ENCODE measurements around the gene RBPJ.
"Not testable (repeated sequence)": the region's sequence is repeated elsewhere in the genome, so short reads cannot be mapped to it uniquely, and the experiment has no call there.

RBPJ gene

DNA sequence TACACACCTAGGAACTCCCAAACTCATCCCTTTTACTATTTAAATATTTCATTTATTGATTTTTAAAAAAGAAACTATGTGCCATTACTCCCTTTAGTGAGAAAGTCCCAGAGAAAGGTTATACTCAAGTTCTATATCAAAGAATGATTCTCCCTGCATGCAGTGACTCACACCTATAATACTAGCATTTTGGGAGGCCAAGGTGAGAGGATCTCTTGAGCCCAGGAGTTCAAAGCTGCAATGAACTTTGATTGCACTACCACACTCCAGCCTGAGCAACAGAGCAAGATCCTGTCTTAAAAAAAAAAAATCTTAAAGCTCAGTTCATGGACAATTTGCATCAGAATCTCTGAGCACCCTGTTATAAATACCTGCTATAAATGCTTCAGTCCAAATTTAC is 9.2 kb upstream of the RBPJ start:
- Histone ChIP-seq H3K4me1 (ENCODE audit: insufficient read depth, low read length) (no peaks in the 10 kb centered on the region), H3K4me3 (ENCODE audit: low read length) (no peak overlapping the region), H2AFZ (ENCODE audit: low read depth, low read length) (no peak overlapping the region), H3K27me3 (ENCODE audit: insufficient read depth, low read length) (no peaks in the 10 kb centered on the region), H3K36me3 (ENCODE audit: insufficient read depth, low read length) (no peaks in the 10 kb centered on the region), H3K9me3 (ENCODE audit: low read length) (no peaks in the 10 kb centered on the region)

DNA sequence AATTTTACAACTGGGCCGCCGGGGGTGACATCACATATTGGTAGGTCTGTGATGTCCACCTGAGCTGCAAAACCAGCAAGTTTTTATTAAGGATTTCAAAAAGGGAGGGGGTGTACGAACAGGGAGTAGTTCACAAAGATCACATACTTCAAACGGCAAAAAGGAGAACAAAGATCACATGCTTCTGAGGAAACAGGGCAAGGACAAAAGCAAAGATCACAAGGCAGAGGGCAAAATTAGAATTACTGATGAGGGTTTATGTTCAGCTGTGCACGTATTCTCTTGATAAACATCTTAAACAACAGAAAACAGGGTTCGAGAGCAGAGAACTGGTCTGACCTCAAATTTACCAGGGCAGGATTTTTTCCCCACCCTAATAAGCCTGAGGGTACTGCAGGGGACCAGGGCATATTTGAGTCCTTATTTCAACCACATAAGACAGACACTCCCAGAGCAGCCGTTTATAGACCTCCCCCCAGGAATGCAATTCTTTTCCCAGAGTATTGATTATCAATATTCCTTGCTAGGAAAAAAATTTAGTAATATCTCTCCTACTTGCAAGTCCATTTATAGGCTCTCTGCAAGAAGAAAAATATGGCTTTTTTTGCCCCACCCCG is 5.4 kb upstream of the RBPJ start:
- H3K4me3 ChIP-seq (ENCODE audit: low read length); H2AFZ ChIP-seq (ENCODE audit: low read depth, low read length); H3K36me3 ChIP-seq (ENCODE audit: insufficient read depth, low read length); H3K4me1 ChIP-seq (ENCODE audit: insufficient read depth, low read length); H3K27me3 ChIP-seq (ENCODE audit: insufficient read depth, low read length); H3K9me3 ChIP-seq (ENCODE audit: low read length): not testable (repeated sequence)

DNA sequence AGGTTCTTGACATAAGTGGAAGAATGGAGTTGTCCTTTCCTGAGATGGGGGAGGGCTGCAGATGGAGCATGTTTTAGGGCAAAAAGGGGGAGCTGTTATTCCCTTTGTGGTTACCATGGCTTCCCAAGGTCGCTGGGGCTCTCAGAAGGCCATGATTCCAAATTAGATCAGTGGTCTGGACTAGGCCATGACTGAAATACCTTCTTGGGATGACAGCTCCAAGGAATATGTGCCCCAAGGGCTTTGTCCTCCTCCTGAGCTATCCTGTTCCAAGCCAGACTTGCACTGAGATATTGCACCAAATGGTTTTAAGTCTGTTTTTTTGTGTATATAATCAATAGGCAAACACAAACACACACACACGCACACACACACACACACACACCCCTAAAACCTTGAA is 3.0 kb upstream of the RBPJ start:
- Histone ChIP-seq H3K4me1 (ENCODE audit: insufficient read depth, low read length) (peaks cover 9% of the 10 kb centered on the region), H3K9me3 (ENCODE audit: low read length) (no peaks in the 10 kb centered on the region), H3K4me3 (ENCODE audit: low read length) (no peak overlapping the region), H3K27me3 (ENCODE audit: insufficient read depth, low read length) (no peaks in the 10 kb centered on the region), H2AFZ (ENCODE audit: low read depth, low read length) (no peak overlapping the region), H3K36me3 (ENCODE audit: insufficient read depth, low read length) (no peaks in the 10 kb centered on the region)

DNA sequence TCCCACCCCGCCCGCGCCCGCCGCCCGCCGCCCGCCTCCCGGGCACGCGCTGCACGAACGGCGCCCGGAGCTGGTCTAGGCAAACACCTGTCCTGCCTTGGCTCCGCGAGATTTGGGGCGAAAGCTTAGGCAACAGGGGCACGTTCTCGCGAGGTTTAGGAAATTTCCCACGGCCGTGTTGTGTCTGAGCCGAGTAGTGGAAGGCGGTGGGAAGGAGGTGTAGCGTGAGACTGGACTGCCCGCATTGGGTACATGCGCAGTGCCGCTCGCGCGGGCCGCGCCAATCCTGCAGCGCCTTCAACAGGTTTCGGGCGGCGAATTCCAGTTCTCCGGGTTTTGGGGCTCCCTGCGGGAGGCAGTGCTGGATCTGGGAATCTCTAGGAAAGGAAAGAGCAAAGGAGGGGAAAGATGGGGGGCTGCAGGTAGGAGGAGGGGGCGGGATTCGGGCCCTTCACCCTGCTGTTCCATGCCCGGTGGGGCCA is 1.3 kb upstream of the RBPJ start:
- Histone ChIP-seq H3K9me3 (ENCODE audit: low read length) (no peaks in the 10 kb centered on the region), H3K4me3 (ENCODE audit: low read length) (peak overlapping the region; percentile 96), H3K4me1 (ENCODE audit: insufficient read depth, low read length) (peaks cover 22% of the 10 kb centered on the region), H3K27me3 (ENCODE audit: insufficient read depth, low read length) (no peaks in the 10 kb centered on the region), H2AFZ (ENCODE audit: low read depth, low read length) (peak overlapping the region; percentile 49), H3K36me3 (ENCODE audit: insufficient read depth, low read length) (no peaks in the 10 kb centered on the region)

DNA sequence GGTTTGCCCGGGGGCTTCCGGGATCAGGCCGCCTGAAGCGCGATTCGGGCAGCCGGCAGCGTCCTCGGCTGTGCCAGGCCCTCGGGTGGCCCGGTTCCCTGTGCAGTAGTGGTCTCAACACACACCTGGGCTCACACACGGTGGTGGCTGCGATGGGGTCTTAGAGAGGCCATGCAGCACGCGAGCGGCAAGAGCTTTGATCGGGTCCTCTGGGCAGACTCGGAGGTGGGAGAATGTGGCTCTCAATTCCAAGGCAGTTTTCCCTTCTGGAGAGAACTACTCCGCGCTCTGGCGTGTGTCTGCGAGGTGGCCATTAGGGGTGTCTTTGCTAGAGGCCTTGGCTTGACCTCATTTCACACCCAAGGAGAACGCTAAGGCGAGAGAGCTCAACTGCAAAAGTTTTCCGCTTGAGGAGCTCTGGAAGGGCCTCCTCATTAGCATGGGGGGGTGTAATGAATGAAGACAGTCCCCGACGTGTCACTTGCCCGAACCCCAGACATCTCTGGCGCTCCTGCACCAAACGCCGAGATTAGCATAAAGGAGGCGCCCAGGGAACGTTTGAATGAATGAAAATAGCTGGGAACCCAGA is 771 bp upstream of the RBPJ start:
- H3K4me3 ChIP-seq (ENCODE audit: low read length), result peak overlapping the region; percentile 96
- H3K36me3 ChIP-seq (ENCODE audit: insufficient read depth, low read length), result no peaks in the 10 kb centered on the region
- H3K27me3 ChIP-seq (ENCODE audit: insufficient read depth, low read length), result no peaks in the 10 kb centered on the region
- no peaks in the 10 kb centered on the region for H3K9me3 ChIP-seq (ENCODE audit: low read length)
- H3K4me1 ChIP-seq (ENCODE audit: insufficient read depth, low read length), result peaks cover 22% of the 10 kb centered on the region
- peak overlapping the region; percentile 49 for H2AFZ ChIP-seq (ENCODE audit: low read depth, low read length)

DNA sequence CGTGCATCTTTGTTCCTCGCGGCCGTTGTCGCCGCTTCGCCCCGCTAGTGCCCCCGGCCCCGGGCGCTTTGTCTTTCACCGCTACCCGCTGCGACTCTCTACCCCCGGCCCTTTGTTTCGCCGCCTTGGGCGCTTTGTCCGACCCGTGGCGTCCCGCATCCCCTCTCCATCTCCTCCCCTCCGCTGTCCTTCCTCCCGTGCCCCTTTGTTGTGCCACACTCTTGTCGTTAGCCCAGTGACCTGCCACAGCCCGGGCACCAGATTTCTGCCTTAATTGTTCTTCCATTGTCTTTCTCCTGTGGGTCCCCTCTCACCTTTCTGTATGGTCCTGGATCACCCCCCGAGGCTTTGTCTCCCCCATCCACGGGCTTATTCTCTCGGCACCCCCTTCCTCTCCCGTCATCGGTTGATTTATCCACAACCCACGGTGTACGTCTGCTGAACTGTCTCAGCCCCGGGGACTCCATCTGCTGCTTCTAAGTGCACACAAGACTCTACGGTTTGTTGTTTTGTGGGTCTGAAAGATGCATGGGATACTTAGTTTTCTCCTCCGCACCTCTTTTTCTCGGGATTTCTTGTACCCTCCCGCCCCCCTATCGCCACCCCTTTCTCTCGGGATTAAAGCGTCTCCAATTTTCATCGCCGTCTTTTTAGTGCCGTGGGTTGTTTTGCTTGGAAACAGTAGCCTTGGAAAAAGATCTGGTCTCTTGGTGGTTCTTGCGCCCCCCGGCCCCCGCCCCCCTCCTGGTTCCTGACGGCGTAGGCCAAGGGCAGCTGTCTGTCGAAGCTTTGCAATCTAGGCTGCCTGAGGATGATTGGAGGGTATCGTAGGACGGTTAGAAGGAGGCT is 783 bp downstream of the RBPJ start:
- Histone ChIP-seq H3K36me3 (ENCODE audit: insufficient read depth, low read length) (no peaks in the 10 kb centered on the region), H3K4me3 (ENCODE audit: low read length) (peak overlapping the region; percentile 96), H3K9me3 (ENCODE audit: low read length) (no peaks in the 10 kb centered on the region), H2AFZ (ENCODE audit: low read depth, low read length) (peak overlapping the region; percentile 17), H3K27me3 (ENCODE audit: insufficient read depth, low read length) (no peaks in the 10 kb centered on the region), H3K4me1 (ENCODE audit: insufficient read depth, low read length) (peaks cover 22% of the 10 kb centered on the region)

DNA sequence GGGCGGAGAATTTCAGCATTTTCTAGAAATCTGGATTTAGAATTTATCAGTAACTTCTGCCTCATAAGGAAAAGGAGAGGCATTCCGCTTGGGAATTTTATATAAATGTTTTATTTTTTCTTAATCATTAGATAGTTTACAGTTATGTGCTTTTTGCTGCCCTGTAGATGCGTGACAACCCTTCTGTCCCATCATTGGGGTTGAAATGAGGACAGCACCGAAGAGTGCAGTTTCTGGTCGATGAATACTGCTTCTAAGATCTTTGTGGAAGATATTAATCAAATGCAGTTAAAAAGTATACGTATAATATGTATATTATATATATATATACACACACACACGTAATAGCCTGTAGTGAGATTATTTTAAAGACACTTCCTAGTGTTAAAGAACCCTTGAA is 1.5 kb downstream of the RBPJ start:
- no peaks in the 10 kb centered on the region for H3K9me3 ChIP-seq (ENCODE audit: low read length)
- H3K4me3 ChIP-seq (ENCODE audit: low read length), result peak overlapping the region; percentile 96
- no peaks in the 10 kb centered on the region for H3K27me3 ChIP-seq (ENCODE audit: insufficient read depth, low read length)
- H2AFZ ChIP-seq (ENCODE audit: low read depth, low read length), result no peak overlapping the region
- no peaks in the 10 kb centered on the region for H3K36me3 ChIP-seq (ENCODE audit: insufficient read depth, low read length)
- peaks cover 22% of the 10 kb centered on the region for H3K4me1 ChIP-seq (ENCODE audit: insufficient read depth, low read length)

DNA sequence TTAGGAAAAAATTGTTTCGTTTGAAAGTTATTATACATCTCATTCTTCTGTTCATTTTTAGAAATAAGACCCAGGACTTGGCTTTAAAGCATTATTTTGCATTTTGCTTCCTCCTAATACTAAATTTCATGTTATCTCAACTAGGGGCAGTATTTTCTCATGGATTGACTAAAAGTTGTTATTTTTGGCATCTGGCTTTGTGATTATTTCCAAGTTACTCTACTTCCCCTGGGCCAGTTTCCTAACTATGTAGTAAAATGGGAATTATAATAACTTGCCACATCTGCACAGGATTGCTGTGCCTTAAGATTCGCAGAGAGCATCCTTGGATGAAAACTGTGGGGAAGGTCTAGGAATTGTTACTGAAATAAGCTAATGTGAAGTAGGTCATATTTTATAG is 3.0 kb downstream of the RBPJ start:
- peak overlapping the region; percentile 96 for H3K4me3 ChIP-seq (ENCODE audit: low read length)
- H3K27me3 ChIP-seq (ENCODE audit: insufficient read depth, low read length), result no peaks in the 10 kb centered on the region
- H2AFZ ChIP-seq (ENCODE audit: low read depth, low read length), result no peak overlapping the region
- no peaks in the 10 kb centered on the region for H3K36me3 ChIP-seq (ENCODE audit: insufficient read depth, low read length)
- H3K4me1 ChIP-seq (ENCODE audit: insufficient read depth, low read length), result peaks cover 22% of the 10 kb centered on the region
- H3K9me3 ChIP-seq (ENCODE audit: low read length), result no peaks in the 10 kb centered on the region

DNA sequence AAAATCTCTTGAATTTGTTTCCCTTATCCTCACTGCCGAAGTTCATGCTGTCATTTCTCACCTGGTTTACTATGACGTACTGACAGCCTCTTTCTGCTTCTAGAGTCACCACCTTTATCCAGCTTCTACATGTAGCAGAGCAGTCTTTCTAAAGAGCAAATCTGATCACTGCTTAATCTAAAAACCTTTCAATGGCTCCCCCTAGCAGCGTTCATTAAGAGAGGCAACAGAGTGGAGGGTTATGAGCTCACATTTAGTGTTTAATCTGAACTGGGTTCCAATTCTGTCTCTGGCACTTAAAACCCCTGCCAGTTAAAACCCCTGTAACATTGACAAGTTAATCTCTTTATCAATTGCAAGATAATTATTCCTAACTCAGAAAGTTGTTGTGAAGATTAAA is 4.4 kb downstream of the RBPJ start:
- no peaks in the 10 kb centered on the region for H3K36me3 ChIP-seq (ENCODE audit: insufficient read depth, low read length)
- H3K9me3 ChIP-seq (ENCODE audit: low read length), result no peaks in the 10 kb centered on the region
- no peak overlapping the region for H2AFZ ChIP-seq (ENCODE audit: low read depth, low read length)
- H3K4me1 ChIP-seq (ENCODE audit: insufficient read depth, low read length), result peaks cover 18% of the 10 kb centered on the region
- no peaks in the 10 kb centered on the region for H3K27me3 ChIP-seq (ENCODE audit: insufficient read depth, low read length)
- no peak overlapping the region for H3K4me3 ChIP-seq (ENCODE audit: low read length)

DNA sequence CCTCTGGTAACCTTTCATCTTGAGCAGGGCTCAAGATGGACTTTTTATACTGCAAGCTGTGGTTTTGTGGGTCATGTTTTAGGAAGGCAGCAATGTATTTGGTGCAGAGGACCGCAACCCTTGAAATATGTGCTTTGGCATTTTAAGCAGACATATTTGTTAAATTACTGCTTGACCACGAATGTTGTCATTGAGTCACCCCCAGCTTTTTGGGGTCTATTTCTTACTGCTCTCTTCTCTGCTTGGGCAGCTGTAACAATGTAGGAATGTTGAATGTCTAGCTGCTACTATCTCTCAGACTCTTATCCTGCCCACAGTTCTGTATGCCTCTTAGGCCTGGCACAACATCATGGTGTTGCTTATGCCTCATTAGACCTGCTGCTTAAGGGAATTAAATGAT is 6.0 kb downstream of the RBPJ start:
- Histone ChIP-seq H3K36me3 (ENCODE audit: insufficient read depth, low read length) (no peaks in the 10 kb centered on the region), H3K27me3 (ENCODE audit: insufficient read depth, low read length) (no peaks in the 10 kb centered on the region), H3K4me3 (ENCODE audit: low read length) (no peak overlapping the region), H3K4me1 (ENCODE audit: insufficient read depth, low read length) (peaks cover 26% of the 10 kb centered on the region), H2AFZ (ENCODE audit: low read depth, low read length) (no peak overlapping the region), H3K9me3 (ENCODE audit: low read length) (no peaks in the 10 kb centered on the region)

DNA sequence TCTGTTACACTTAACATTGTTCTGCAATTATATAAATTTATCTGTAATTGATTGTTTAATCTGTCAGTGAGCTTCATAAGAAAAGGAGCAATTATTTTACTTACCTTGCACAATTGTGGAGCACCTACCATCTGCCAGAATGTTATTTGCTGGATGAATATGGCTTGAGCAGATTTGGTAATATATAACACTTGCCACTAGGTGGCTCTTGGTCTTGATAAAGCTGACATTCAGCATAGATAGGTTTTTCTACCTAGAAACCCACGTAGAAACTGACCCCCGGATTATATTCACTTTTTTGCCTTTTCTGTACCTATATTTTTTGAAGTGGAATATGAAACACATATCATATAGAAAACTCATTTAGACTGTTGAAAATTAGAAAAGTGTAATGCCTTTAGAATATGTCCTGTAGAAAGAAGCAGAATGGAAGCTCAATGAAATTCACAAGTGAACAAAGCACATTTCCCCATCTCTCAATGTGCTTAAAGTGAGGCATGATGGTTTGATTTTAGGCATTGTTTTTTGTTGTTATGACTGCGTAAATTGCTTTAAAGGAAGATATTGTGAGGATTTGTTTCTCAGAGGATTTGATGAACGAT is 9.5 kb downstream of the RBPJ start:
- no peak overlapping the region for H2AFZ ChIP-seq (ENCODE audit: low read depth, low read length)
- no peak overlapping the region for H3K4me3 ChIP-seq (ENCODE audit: low read length)
- H3K36me3 ChIP-seq (ENCODE audit: insufficient read depth, low read length), result no peaks in the 10 kb centered on the region
- H3K9me3 ChIP-seq (ENCODE audit: low read length), result no peaks in the 10 kb centered on the region
- no peaks in the 10 kb centered on the region for H3K27me3 ChIP-seq (ENCODE audit: insufficient read depth, low read length)
- H3K4me1 ChIP-seq (ENCODE audit: insufficient read depth, low read length), result peaks cover 8% of the 10 kb centered on the region

DNA sequence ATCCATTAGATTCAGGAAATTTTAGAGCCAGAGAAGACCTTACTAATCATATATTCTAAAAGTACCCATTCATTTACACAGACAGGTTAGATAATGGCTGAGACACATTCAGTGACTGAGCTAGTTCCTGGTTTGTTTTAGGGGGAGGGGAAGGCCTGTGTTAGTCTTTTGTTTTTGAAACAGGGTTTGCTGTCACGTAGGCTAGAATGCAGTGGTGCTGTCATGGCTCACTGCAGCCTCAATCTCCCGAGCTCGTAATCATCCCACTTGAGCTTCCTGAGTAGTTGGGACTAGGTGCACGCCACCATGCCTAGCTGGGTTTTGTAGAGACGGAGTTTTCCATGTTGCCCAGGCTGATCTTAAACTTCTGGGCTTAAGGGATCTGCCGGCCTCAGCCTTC is 10.1 kb downstream of the RBPJ start:
- H3K27me3 ChIP-seq (ENCODE audit: insufficient read depth, low read length), result no peaks in the 10 kb centered on the region
- no peaks in the 10 kb centered on the region for H3K36me3 ChIP-seq (ENCODE audit: insufficient read depth, low read length)
- H3K9me3 ChIP-seq (ENCODE audit: low read length), result no peaks in the 10 kb centered on the region
- H3K4me3 ChIP-seq (ENCODE audit: low read length), result no peak overlapping the region
- H2AFZ ChIP-seq (ENCODE audit: low read depth, low read length), result no peak overlapping the region
- peaks cover 8% of the 10 kb centered on the region for H3K4me1 ChIP-seq (ENCODE audit: insufficient read depth, low read length)

DNA sequence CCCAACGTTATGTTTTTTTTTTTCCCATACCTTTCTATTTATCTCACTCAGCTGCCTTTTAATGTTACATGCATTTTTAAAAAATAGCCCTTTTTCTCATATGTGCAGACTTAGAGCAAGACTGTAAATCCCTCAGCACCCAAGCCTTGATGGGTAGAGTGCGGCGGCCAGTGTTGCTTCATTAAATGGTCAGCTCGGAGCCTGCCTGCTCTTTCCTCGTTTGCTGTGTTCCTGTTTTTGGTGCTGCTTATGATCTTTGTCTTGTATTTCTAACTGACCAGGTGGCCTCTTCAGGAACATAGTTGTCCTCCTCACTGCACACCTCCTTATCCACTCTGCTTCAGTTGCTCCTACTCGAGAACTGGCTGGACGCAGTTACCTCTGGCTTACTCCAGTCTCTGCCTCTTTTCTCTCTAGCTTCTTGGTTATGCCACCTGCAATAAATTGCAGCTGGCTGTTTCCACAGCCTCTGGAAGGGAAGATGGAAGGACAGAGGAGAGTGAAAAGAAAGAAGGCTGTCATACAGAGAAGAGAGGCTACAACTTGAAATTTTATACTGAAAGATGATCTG is 10.7 kb downstream of the RBPJ start:
- Histone ChIP-seq H3K27me3 (ENCODE audit: insufficient read depth, low read length) (no peaks in the 10 kb centered on the region), H3K36me3 (ENCODE audit: insufficient read depth, low read length) (no peaks in the 10 kb centered on the region), H3K9me3 (ENCODE audit: low read length) (no peaks in the 10 kb centered on the region), H3K4me1 (ENCODE audit: insufficient read depth, low read length) (peaks cover 8% of the 10 kb centered on the region), H2AFZ (ENCODE audit: low read depth, low read length) (no peak overlapping the region), H3K4me3 (ENCODE audit: low read length) (no peak overlapping the region)

Measured in neuron (in vitro differentiated cells).